Mucosa of descending colon (tissue), 3 donors: ENCODE measurements around the gene DPEP2. TPM values are rescaled to one million over a fixed set of nuclear protein-coding genes. Genes with fewer than 3 reads are reported as not detected.

Source experiments
- ATAC-seq: fragments of 200-7000 bp; cut with Tn5 transposase; one replicate; pipeline ENCODE4 v1.9.1; 2020; ENCODE audit warnings: mild to moderate bottlenecking, moderate library complexity
- DNase-seq, 3 donors: peaks; one replicate each; pipeline ENCODE4 v3.0.0-alpha.2; 2020
- H3K36me3 ChIP-seq: fragments of 200-600 bp; one replicate; pipeline ENCODE4 v1.8.0; 2021; ENCODE audit warnings: low read depth, mild to moderate bottlenecking
- H3K4me1 ChIP-seq: fragments of 200-600 bp; one replicate; pipeline ENCODE4 v1.8.0; 2021; ENCODE audit warnings: low read depth, mild to moderate bottlenecking
- H3K4me3 ChIP-seq: fragments of 200-600 bp; one replicate; pipeline ENCODE4 v1.8.0; 2021; ENCODE audit warnings: mild to moderate bottlenecking
- H3K9me3 ChIP-seq: fragments of 200-600 bp; one replicate; pipeline ENCODE4 v1.8.0; 2021; ENCODE audit warnings: mild to moderate bottlenecking
- intact Hi-C, 2 donors: fragments of 100-400 bp; cut with DNase I in 1 of 2; cut with micrococcal nuclease in 1 of 2; formaldehyde crosslinking; loops; one replicate each; pipeline versions ENCODE4 v1.11.0 to v1.11.1; 2022; cut with DNase I, micrococcal nuclease
- total RNA-seq, 3 donors: library from RNA; stranded (reverse); fragmentation: NEBNext Ultra II Directional in 2 of 3; extraction: Animal tissue kit (Norgen Biotek cat#: 25700) in 2 of 3; gene quantifications; one replicate each; pipeline versions ENCODE4 v1.2.1 to v1.2.4, GENCODE V29; 2021 to 2023
- TF ChIP-seq, protein P1 (sequence below): fragments of 200-600 bp; IDR thresholded peaks from one replicate; pipeline ENCODE4 v1.8.0; 2022; ENCODE audit warnings: antibody characterized with exemption, mild to moderate bottlenecking
- donor health status: DM: no; HTN: no; CAD: no; lungs with moderate emphysema.
- donor health status: DM: no; HTN: no; CAD: no.
- donor health status: DM: no; HTN: yes; CAD: no.

The DPEP2 gene
- total RNA-seq, 3 donors from 2014 or later, result 1.5 to 2.8 (median 1.6) TPM

DNA sequence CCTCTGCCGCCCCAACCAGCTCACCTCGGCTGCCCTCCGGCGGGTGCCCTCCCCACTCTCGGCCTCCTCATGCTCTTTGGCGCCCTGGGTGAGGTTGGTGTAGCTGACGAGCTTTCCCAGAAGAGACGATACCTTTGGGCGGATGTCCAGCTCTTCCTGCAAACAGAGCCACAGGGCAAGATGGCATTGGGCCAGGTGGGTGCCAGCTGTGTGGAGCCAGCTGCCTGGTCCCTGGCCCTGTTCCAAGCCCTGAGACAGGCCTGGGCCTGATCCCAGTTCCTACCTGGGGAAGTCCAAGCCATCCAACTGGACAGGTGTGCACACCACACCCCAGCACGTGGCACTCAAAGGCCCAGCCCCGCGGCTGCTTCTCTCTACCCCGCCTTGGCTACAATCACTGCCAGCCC lies 37.7 kb downstream of the DPEP2 start:
- TF ChIP-seq, protein P1, sequence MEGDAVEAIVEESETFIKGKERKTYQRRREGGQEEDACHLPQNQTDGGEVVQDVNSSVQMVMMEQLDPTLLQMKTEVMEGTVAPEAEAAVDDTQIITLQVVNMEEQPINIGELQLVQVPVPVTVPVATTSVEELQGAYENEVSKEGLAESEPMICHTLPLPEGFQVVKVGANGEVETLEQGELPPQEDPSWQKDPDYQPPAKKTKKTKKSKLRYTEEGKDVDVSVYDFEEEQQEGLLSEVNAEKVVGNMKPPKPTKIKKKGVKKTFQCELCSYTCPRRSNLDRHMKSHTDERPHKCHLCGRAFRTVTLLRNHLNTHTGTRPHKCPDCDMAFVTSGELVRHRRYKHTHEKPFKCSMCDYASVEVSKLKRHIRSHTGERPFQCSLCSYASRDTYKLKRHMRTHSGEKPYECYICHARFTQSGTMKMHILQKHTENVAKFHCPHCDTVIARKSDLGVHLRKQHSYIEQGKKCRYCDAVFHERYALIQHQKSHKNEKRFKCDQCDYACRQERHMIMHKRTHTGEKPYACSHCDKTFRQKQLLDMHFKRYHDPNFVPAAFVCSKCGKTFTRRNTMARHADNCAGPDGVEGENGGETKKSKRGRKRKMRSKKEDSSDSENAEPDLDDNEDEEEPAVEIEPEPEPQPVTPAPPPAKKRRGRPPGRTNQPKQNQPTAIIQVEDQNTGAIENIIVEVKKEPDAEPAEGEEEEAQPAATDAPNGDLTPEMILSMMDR, result no peak
- Histone ChIP-seq H3K9me3 (no peaks in the 10 kb centered on the region), H3K36me3 (no peaks in the 10 kb centered on the region), H3K4me1 (peaks cover 19% of the 10 kb centered on the region), H3K4me3 (no peak overlapping the region)
- ATAC-seq, result peak; percentile 92
- intact Hi-C loops, result no loop called here
- DNase-seq, result peak; percentile 89 to 94 (median 92)

DNA sequence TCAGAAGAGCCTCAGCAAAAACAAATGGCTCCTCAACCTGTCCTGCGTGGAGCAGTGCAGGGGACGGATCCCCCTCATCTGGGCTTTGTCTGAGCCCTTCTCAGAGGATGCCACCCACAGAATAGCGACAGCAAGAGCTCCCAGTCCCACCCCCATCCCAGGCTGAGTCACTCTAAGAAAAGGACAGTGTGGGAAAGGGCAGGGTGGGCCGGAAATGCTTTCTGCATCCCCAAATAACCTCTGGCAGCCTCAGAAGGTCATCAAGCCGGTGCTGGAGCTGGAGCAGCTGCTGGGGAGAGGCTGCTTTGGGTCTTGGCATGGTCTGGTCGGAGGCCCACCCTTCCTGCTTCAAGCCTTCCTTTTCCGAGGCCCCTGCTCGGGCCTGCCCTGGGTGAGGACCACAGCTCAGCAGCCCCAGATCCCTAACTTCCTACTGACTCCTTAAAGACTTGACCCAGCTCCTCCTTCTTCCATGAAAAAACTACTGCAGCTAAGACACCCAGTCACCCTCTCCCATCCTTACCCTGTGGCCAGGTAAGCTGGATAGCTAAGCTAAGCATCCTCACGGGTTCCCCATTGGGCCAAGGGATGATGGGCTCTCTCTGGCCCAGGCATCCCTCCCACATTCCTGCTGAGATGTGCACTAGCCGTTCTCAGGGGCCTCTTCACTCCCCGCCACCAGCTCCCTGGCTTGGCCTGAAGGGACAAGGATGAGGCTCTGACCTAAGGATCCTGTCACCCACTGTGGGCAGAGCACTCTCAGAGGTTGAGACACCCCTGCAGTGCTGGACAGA lies 39.6 kb downstream of the DPEP2 start:
- ATAC-seq, result peak; percentile 62
- no peaks in the 10 kb centered on the region for H3K9me3 ChIP-seq
- no peak overlapping the region for H3K4me3 ChIP-seq
- H3K36me3 ChIP-seq, result no peaks in the 10 kb centered on the region
- TF ChIP-seq, protein P1, result no peak
- H3K4me1 ChIP-seq, result peaks cover 13% of the 10 kb centered on the region
- DNase-seq, result peak in 2 of 3 donors; percentile 64 to 72
- intact Hi-C loops, result no loop called here

DNA sequence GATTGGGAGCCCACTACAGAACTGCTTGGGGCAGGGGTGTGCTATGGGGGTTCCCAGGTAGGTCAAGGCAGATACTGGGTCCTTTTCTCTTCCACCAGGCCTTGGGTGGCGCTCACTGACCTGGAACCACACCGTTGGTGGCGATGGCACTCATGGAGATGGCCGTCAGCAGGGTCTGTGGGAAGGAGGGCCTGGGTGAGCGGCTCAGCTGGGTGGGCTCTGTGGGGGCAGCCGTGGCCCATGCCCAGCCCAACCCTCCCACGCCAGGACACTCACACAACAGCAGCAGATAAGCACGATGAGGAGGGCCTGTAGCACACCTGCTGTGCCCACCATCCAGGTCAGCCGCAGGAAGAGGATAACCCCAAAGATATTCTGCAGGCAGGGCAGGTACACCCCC lies 41.7 kb downstream of the DPEP2 start:
- TF ChIP-seq, protein P1, result no peak
- no peaks in the 10 kb centered on the region for H3K36me3 ChIP-seq
- DNase-seq (no peak), ATAC-seq (no peak)
- intact Hi-C loops, result no loop called here
- H3K4me3 ChIP-seq, result no peak overlapping the region
- H3K4me1 ChIP-seq, result peaks cover 13% of the 10 kb centered on the region
- H3K9me3 ChIP-seq, result no peaks in the 10 kb centered on the region

DNA sequence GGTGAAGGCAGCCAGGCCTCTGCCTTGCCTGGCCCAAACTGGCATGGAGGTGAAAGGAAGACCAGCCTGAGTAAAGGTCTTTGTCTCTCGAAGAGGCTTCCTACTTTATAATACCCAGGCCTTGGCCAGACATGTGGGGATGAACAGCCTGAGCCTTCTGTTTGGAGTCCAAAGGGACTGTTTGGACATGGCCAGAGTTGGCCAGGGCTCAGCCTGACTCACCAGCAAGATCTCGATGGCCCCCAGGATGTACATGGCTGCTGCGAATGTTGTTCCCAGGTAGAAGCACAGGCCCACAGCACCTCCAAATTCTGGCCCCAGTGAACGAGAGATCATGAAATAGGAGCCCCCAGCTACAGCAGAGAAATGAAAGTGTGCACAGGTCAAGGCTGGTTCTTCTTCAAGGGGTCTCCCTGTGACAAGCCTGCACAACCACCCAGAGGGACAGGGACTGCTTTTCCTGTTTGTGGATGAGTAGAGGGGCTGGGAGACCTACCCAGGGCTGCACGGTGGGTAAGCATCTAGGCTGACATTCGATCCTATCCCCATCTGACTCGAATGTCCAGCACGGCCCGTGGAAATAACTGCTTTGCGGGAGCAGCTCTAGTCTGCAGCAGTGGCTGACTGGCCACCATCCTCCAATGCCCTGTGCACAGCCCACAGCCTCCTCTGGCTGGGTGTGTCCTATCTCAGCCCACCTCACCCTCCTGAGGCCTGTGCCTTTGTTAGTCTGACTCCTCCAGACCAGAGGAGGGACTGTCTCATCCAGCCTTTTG lies 44.7 kb downstream of the DPEP2 start:
- DNase-seq (no peak), ATAC-seq (no peak)
- no peaks in the 10 kb centered on the region for H3K36me3 ChIP-seq
- H3K9me3 ChIP-seq, result no peaks in the 10 kb centered on the region
- no peak overlapping the region for H3K4me3 ChIP-seq
- intact Hi-C loops, result no loop called here
- peaks cover 5% of the 10 kb centered on the region for H3K4me1 ChIP-seq
- TF ChIP-seq, protein P1, result no peak

DNA sequence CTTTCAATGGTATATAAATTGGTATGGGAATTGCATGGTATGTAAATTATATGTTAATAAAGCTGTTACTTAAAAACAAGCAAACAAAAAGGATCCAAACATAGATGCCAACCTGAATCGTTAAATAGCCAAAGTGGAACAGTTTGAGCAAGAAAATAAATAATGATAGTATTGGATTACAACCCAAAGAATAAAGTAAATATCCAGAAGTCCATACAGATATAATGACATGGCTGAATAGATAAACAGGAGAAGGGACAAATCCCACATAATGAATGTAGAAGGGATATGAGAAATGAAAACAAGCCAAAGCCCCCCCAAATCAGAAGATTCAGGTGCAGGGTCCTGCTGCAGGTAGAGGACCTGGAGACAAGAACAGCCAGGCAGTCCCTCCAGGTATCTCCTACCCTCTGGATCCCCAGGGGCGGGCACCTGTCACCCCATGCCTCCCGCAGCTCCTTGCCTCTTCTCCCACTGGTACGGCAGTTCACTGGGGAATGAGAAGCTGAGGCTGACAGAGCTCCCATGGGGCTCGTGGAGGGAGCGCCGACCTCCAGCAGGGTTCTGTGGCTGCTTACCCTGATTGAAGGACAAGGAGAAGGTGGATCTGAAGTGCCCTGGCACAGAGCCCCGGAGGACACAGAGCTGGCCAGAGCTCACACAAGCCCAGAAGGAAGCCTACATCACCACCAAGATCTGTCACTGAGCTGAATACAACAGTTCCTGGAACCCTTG lies 45.5 kb downstream of the DPEP2 start:
- no peak overlapping the region for H3K4me3 ChIP-seq
- H3K9me3 ChIP-seq, result no peaks in the 10 kb centered on the region
- no peaks in the 10 kb centered on the region for H3K36me3 ChIP-seq
- DNase-seq (no peak), ATAC-seq (no peak)
- H3K4me1 ChIP-seq, result no peaks in the 10 kb centered on the region
- intact Hi-C loops, result no loop called here
- TF ChIP-seq, protein P1, result no peak
